ENCODE results near the gene RPS16. TPM values are rescaled to one million over a fixed set of nuclear protein-coding genes. Genes with fewer than 3 reads are reported as not detected.

RPS16 gene
- total RNA-seq, 4 donors from 2014 or later, result 509 to 2,477 (median 1,257) TPM

GRCh38 chr19:39422020-39422419 lies 13.7 kb downstream of the RPS16 start:
- peaks cover 0 to 56% (median 13%) of the 10 kb centered on the region in 3 donors for H3K36me3 ChIP-seq

DNA sequence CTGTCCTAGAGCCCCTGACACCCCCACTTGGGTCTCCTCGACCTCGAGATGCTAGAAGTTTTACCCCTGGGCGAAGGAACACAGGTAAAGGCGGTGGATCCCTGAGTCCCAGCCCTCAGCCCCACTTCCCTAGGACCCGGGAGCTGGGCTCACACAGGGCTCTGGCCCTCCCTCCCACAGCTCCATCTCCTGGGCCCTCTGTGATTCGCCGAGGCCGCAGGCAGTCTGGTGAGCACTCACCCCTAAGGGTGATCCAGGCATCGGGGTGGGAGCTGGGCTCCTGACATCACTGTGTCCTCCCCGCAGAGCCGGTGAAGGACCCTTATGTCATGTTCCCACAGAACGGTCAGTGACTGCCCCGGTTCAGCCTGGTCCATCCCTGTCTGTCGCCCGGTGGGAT lies 15.0 kb downstream of the RPS16 start:
- 90 to 95% methylated on average over 4 to 5 of the region's 15 CpGs for WGBS, 2 donors
- H3K27ac ChIP-seq, result no peak overlapping the region
- no peaks in the 10 kb centered on the region for H3K9me3 ChIP-seq
- intact Hi-C loops (cut with DNase I), result no loop called here
- H3K36me3 ChIP-seq, result peaks cover 0 to 56% (median 13%) of the 10 kb centered on the region in 3 donors
- no peak overlapping the region for H3K4me3 ChIP-seq
- H3K4me1 ChIP-seq, result peaks cover 0 to 11% (median 0%) of the 10 kb centered on the region in 3 donors
- TF ChIP-seq, protein P1, sequence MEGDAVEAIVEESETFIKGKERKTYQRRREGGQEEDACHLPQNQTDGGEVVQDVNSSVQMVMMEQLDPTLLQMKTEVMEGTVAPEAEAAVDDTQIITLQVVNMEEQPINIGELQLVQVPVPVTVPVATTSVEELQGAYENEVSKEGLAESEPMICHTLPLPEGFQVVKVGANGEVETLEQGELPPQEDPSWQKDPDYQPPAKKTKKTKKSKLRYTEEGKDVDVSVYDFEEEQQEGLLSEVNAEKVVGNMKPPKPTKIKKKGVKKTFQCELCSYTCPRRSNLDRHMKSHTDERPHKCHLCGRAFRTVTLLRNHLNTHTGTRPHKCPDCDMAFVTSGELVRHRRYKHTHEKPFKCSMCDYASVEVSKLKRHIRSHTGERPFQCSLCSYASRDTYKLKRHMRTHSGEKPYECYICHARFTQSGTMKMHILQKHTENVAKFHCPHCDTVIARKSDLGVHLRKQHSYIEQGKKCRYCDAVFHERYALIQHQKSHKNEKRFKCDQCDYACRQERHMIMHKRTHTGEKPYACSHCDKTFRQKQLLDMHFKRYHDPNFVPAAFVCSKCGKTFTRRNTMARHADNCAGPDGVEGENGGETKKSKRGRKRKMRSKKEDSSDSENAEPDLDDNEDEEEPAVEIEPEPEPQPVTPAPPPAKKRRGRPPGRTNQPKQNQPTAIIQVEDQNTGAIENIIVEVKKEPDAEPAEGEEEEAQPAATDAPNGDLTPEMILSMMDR (IDR thresholded peaks at IDR 0.05), result no peak
- no peak for TF ChIP-seq POLR2A (IDR thresholded peaks at IDR 0.05)
- DNase-seq, result no peak
- H3K27me3 ChIP-seq, result no peaks in the 10 kb centered on the region

More at GRCh38 chr19:39422020-39422419, 13.7 kb downstream of the RPS16 start:
- no peaks in the 10 kb centered on the region for H3K4me1 ChIP-seq
- H3K4me3 ChIP-seq, result no peak overlapping the region
- intact Hi-C loops (cut with DNase I), result no loop called here
- H3K27me3 ChIP-seq, result no peaks in the 10 kb centered on the region
- no peak for DNase-seq
- no peak overlapping the region for H3K27ac ChIP-seq
- no peaks in the 10 kb centered on the region for H3K9me3 ChIP-seq
- TF ChIP-seq, protein P1 (IDR thresholded peaks at IDR 0.05), result no peak
- TF ChIP-seq POLR2A (IDR thresholded peaks at IDR 0.05), result no peak
- 89 to 95% methylated on average over 3 to 4 of the region's 5 CpGs for WGBS, 2 donors

- intact Hi-C loops (cut with DNase I), result no loop called here
- H3K4me3 ChIP-seq, result no peak overlapping the region
- no peak for DNase-seq
- no peak for TF ChIP-seq POLR2A (IDR thresholded peaks at IDR 0.05)
- no peak overlapping the region for H3K27ac ChIP-seq
- peaks cover 0 to 49% (median 13%) of the 10 kb centered on the region in 3 donors for H3K36me3 ChIP-seq
- WGBS, 2 donors, result 60 to 88% methylated on average over 3 of the region's 9 CpGs
- H3K4me1 ChIP-seq, result peaks cover 4 to 29% (median 4%) of the 10 kb centered on the region in 3 donors
- no peaks in the 10 kb centered on the region for H3K9me3 ChIP-seq
- no peaks in the 10 kb centered on the region for H3K27me3 ChIP-seq
Measured at GRCh38 chr19:39419003-39419402, 16.7 kb downstream of the RPS16 start.

GRCh38 chr19:39417463-39418181 lies 18.1 kb downstream of the RPS16 start:
- no peak for DNase-seq
- Histone ChIP-seq H3K27ac (no peak overlapping the region), H3K4me3 (no peak overlapping the region), H3K27me3 (no peaks in the 10 kb centered on the region), H3K36me3 (peaks cover 0 to 35% (median 13%) of the 10 kb centered on the region in 3 donors), H3K4me1 (peaks cover 7 to 43% (median 13%) of the 10 kb centered on the region in 3 donors), H3K9me3 (no peaks in the 10 kb centered on the region)
- 91 to 96% methylated on average over 4 to 7 of the region's 30 CpGs for WGBS, 2 donors
- intact Hi-C loops (cut with DNase I), result no loop called here
- TF ChIP-seq, protein P1 (IDR thresholded peaks at IDR 0.05), result no peak
- no peak for TF ChIP-seq POLR2A (IDR thresholded peaks at IDR 0.05)

GRCh38 chr19:39416152-39417120 lies 19.3 kb downstream of the RPS16 start:
- no peak overlapping the region for H3K4me3 ChIP-seq
- H3K36me3 ChIP-seq, result peaks cover 0 to 23% (median 9%) of the 10 kb centered on the region in 3 donors
- 76 to 82% methylated on average over 9 to 12 of the region's 27 CpGs for WGBS, 2 donors
- H3K9me3 ChIP-seq, result no peaks in the 10 kb centered on the region
- intact Hi-C loops (cut with DNase I), result no loop called here
- TF ChIP-seq, protein P1 (IDR thresholded peaks at IDR 0.05), result no peak
- no peak for TF ChIP-seq POLR2A (IDR thresholded peaks at IDR 0.05)
- no peak overlapping the region for H3K27ac ChIP-seq
- peaks cover 8 to 51% (median 14%) of the 10 kb centered on the region in 3 donors for H3K4me1 ChIP-seq
- H3K27me3 ChIP-seq, result no peaks in the 10 kb centered on the region
- no peak for DNase-seq
